ELF-1 (cell line): ENCODE results near the gene ANKRD29.

ENCODE experiments used
- DNase-seq: peaks from one replicate; pipeline ENCODE4 v3.0.0-alpha.2; 2016; ENCODE audit warnings: low read depth, low spot score

ANKRD29 gene, protein sequence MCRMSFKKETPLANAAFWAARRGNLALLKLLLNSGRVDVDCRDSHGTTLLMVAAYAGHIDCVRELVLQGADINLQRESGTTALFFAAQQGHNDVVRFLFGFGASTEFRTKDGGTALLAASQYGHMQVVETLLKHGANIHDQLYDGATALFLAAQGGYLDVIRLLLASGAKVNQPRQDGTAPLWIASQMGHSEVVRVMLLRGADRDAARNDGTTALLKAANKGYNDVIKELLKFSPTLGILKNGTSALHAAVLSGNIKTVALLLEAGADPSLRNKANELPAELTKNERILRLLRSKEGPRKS

DNA sequence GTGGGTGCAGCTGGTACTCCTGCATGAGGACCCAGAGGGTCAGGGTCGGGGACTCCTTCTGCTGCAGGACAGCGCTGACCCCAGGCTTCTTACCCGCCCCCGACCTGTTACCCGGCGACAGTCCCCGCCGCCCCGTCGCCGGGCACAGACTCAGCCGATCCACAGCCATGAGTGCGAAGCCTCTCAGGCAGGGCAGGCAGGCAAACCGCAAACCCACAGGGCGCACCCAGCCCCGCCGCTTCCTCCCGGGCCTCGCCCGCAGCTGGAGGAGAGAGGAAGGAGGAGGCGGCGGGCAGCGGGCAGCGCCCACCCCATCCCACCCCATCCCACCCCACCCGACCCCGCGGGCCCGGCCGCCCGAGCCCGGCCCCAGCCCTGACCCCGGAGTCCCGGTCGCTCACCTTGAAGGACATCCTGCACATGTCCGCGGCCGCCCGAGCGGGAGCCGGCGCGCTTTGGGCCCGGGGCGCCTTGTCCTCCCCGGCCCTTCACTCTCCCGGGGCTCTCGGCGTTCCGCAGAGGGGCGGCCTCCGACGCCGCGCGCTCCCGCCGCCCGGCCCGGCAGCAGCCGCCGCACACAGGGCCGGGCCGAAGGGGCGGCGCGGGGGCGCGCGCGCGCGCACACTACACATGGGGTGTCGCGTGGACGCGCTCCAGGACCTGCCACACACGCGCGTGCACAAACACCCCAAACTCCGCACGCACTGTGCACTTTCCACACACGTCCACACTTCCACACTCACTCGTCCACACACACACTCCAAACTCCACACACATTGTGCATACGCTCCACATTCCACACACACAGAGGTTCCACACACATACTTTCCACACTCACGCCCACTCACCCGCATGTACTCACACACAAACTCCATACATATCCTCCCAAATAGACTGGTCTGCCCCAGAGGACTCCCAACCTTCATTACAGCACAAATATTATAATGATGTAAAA, at the start of gene ANKRD29:
ANKRD29 (minus strand) TSS at position 603 of the 955 bp plus-strand sequence; CDS start at position 422, 181 bp downstream.
- DNase-seq, result peak; percentile 33

DNA sequence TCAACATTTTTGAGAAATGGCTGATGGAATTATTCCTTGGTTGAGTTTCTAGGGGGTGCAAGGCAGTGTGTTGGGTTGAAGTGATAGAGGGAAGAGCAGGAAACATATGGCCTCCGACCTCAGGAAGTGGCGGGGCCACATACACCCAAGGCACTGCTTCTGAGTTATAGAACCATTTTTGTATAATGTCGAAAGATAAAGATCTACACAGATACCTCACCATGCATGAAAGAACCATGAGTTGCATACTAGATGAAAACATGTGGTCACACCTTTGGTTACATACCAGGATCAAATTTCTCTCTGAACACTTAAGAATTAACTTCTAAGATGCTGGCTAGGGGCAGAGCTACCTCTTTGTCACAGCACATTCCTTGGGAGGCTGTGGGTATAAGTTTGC, 49.7 kb upstream of the ANKRD29 start:
- no peak for DNase-seq

DNA sequence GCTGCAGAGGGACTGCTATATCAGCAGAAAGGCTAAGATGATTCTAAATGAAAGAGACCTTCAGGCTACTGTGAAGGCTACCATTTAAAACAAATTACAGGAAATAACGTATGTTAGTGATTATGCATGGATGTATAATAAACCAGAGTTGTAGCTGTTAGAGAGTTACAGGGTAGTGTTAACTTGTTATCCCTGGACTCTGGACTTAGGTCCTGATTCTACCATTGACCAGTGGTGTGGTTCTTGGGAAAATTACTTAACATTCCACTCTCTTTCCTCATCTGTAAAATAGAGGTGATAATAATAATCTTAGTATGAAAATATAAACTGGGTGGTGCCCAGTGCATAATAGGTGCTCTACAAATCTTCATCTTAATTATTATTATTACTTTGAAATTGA, 48.7 kb upstream of the ANKRD29 start:
- DNase-seq, result no peak

DNA sequence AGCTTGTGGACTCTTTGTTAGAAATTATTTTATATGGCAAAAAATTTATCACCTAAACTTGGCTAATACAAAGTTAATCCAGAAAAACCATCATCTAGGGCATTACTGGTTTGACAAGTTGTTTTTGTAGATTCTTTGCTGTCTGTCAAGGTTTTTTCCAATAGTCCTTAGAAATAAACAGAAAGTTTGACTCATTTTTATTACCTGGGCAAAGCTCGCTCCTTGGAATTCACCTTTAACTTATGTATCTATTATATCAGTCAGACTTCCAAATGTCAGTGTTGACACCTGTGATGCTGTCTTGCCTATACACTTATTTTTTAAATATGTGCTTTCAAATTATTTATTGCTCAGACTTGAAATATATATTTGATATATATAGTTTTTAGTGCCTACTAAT, 48.2 kb upstream of the ANKRD29 start:
- DNase-seq, result no peak

DNA sequence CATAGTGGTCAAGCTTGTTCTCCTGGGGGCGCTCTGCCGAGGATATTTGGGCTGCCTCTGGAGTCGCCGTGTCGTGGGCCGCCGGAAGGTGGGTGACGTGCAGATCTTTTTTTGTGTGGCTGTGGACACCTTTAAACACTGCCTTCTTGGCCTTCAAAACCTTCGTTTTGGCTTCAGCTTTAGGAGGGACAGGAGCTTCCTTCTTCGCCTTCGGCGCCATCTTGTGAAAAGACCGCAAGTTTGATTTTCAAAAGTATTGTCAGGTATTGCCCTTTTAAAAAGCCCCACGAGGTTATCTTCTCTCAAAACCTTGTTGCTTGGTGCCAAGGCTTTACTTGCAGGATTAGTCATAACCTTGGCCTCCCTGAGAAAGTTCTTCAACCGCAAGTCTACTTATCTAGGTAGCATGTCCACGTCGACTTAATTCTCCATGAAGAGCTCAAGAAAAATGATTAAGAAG, 47.4 kb upstream of the ANKRD29 start:
- no peak for DNase-seq

DNA sequence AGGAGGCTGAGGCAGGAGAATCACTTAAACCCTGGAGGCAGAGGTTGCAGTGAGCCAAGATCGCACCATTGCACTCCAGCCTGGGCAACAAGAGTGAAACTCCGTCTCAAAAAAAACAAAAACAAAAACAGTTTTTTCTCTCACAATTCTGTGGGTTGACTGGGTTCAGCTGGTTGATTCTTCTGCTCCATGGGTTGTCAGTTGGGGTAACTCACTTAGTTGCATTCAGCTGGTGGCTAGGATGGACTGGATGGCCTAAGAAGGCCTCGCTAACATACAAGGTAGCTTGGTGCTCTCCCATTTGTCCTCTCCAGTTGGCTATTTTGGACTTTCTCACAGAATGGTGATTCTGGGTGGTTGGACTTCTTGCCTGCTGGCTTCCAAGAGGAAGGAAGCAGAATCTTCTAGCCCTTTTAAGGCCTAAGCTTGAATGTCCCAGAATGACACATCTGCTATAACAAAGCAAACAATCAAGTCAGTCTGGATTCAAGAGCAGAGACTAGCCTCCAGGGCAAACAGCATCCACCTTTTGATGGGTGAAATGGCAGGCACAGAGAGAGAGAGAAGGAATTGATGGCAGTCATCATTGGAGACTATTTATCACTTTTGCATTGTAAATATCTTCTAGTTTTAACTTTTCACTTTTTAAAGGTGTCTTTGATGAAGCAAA, 44.4 kb upstream of the ANKRD29 start:
- DNase-seq, result peak; percentile 21

GRCh38 chr18:23704806-23705205, 42.1 kb upstream of the ANKRD29 start:
- no peak for DNase-seq

DNA sequence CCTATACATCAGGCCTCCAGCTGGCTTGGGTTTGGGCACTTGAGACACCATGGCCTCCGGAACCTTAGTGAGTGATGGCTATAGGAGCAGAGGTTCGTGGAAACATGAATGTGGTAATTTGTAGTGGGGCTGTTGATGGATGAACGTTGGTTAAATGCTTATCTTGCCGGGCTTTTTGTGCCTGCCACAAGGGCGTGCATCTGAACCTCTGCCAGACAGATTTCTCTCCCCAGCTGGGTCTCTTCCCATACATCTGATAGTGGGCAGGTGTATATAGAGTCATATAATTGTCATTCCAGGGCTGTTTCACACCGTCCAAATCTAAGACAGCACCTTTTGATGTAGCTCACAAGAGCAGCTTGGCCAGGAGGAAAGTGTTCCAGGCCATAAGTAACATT, 41.3 kb upstream of the ANKRD29 start:
- no peak for DNase-seq

DNA sequence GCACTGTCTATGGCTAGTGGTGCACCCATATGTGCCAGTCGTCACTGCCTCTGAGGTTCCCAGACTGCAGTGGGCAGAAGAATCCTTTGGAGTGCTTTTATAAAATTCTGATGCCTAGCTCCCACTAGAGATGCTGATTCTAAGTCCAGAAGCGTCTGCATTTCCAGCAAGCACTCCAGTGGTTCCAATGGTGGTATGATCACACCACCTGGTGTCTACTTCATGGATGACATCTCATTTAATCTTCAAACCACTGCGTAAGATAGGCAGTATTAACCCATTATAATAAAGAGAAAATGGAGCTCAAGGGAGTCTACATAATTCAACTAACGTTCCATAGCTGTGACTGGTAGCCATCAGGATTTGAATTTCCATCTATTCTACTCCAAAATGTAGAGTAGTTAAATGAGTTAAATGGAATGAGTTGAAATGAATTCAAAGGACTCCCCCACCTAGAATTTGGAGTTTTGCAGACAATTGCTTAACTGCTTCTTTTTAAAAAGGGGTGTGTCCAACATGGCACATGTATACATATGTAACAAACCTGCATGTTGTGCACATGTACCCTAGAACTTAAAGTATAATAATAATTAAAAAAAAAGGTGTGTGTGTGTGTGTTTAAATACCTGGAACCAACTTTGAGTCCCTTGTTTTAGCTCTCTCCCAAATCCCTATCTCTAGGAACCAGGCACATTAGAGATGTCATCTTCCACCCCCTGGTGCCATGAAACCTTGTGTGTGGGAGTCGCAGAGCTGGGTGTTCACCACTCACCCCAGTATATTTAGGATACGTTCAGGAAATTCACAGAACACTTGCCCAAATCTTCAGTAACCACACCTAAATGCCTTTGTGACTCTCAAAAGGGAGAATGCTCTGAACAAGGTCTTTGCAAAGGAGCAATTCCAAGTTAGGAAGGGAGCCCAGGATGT, 40.6 kb upstream of the ANKRD29 start:
- DNase-seq, result peak; percentile 24

DNA sequence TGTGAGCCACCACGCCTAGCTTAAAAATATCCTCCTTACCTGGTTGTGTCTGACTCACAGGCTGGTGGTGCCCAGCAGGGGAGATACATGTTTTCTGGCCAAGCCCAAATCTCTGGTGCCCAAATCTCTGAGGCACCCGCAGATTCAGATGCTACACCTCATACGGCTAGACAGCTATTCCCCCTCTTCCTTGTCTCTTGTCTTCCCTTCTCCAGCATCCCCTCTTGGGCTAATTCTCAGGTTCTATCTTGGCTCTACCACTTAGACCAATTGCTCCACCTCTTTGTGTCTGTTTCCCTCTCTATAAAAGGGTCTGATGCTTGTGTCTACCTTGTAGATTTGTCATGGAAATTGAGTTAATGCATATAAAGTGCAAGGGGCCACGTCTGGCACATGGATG, 39.9 kb upstream of the ANKRD29 start:
- DNase-seq, result no peak

DNA sequence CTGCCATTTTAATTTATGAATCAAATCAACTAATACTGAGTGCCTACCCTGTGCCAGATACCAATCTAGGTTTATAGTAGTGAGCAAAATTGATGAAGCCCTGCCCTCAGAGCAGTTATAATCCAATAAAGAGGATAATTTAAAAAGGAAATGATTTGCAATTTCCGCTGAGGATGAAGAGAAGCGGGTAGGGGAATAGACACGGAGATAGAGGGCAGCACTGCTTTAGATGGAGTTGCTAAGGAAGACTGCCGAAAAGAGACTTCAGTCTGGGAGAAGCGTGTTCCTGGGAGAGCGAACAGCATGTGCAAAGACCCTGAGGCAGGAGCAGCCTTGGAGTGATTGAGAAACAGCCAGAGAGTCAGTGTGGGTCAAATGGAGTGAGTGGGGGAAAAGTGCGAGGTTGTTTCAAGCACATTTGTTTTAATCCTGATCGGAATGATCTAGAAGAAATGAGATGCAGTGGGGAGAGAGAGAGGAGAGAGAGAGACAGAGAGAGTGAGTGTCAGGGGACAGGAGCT, 38.9 kb upstream of the ANKRD29 start:
- no peak for DNase-seq

- DNase-seq, result no peak
Observed at GRCh38 chr18:23701017-23701416, 38.3 kb upstream of the ANKRD29 start.

DNA sequence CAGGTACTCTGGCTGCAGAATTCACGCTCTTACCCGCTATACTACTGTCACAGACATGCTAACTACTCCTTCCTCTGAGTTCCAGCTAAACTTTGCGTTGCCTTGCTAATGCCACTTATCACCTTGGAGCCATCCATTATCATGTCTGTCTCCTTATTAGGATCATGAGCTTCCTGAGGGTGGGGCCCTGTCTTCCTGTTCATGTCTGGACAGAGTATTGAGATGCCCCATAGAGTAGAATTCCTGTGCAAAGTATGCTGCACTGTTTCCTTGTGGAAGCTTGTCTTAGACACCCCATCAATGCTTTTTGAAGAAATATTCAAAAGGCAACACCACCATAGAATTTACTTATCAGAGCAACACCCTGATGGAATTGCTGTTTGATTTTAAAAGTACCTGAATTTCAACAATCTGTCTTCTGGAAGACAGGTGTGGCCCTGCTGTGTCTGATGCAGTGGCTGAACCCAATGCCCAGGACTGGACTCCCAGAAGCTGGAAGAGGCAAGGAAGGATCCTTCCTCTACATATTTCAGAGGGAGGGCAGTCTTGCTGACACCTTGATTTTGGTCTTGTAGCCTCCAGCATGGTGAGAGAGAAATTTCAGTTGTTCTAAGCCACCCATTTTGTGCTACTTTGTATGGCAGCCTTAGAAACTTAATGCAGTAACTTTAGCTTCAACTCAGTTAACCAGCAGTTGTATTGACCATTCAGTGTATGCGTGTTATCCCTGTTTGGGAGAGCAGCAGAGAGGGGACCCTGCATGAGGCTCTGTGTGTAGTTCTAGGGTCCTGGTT, 32.1 kb upstream of the ANKRD29 start:
- DNase-seq, result no peak

GRCh38 chr18:23693846-23694245, 31.1 kb upstream of the ANKRD29 start:
- DNase-seq, result no peak

- no peak for DNase-seq
Observed at GRCh38 chr18:23690505-23691068, 27.9 kb upstream of the ANKRD29 start.

DNA sequence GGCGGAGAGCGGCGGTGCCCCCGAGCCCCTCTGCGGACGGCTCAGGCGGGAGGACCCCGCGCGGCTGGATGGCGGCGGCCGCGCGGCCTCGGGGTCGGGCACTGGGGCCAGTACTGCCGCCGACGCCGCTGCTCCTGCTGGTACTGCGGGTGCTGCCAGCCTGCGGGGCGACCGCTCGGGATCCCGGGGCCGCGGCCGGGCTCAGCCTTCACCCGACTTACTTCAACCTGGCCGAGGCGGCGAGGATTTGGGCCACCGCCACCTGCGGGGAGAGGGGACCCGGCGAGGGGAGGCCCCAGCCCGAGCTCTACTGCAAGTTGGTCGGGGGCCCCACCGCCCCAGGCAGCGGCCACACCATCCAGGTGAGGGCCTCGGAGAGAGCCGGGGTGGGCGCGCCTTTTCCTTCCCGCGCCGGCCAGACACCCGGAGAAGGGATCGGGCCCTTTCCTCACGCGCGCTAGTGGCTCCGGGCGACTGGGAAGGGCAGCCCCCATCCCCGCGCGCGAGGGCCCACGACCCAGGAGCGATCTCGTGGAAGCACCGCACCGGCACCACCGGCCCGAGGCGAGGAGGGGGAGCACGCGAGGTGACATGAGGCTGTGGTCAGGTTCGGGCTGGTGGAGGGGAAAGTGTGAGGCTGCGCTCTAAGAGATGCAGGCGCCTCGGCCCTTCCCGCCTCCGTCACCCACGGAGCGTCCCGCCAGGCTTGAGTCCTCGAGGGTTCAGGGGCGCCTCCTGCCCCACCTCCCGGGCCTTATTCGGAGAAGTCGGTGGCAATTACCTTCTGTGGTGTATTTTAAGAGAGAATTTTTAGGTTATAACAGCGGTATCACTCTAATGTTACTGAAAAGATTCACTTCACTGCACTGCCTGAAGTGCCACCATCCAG, 27.1 kb upstream of the ANKRD29 start:
- peak; percentile 49 for DNase-seq

- peak; percentile 55 for DNase-seq
Observed at GRCh38 chr18:23689031-23689615, 26.4 kb upstream of the ANKRD29 start, which contains the start of gene LAMA3. Gene LAMA3 (plus strand): TSS chr18:23689453. CDS start chr18:23689684, 231 bp downstream.

DNA sequence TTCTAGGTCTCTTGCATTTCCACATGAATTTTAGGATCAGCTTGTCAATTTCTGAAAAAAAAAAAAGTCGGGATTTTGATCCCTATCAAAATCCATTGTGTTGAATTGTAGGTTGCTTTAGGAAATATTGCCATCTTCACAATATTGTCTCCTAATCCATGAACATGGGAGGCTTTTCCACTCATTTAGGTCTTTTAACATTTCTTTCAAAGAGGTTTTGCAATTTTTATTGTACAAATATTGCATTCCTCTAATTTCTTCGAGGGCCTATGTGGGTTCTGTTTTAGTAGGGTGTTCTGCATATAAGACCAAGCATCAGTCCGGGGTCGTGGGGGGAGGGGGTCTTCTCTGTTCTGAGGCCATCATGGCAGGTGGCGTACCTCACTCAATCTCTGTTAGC, 25.8 kb upstream of the ANKRD29 start:
- no peak for DNase-seq
